Transverse colon (tissue), 1 donor: ENCODE data around the gene KRT84.

Experiments used
- EP300 ChIP-seq: sonication (generic); formaldehyde crosslinking; IDR thresholded peaks from one replicate; pipeline ENCODE4 v1.6.1; 2017; ENCODE audit warnings: antibody characterized with exemption, low read depth
- POLR2A ChIP-seq: fragments of 450-650 bp; IDR thresholded peaks from one replicate; pipeline ENCODE4 v1.6.1; 2016; ENCODE audit warnings: antibody characterized with exemption, mild to moderate bottlenecking, moderate library complexity

DNA sequence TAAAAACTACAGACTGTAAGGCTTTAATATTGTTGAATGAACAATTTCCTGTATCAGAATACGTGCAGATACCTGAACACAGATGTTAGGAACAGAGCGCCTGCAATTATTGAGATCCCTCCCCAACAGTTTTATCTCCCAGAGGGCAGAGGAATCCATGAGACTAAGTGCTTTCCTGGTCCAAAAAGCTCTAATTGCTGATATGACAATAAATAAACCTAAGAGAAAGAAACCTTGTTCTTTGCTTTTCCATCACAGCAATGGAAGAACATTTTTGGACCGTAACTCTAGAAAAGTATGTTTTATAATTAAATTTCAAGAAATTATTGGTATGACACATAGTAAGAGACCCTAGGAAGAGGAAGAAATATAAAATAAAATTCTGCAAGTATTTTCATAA, 51.3 kb downstream of the KRT84 start:
- no peak for TF ChIP-seq EP300
- no peak for TF ChIP-seq POLR2A
